Measurements from ENCODE around the gene CDKAL1. TPM values are rescaled to one million over a fixed set of nuclear protein-coding genes. Genes with fewer than 3 reads are reported as not detected.

The CDKAL1 gene
- total RNA-seq, 1 experiment from 2014 or later, result 11.8 TPM

DNA sequence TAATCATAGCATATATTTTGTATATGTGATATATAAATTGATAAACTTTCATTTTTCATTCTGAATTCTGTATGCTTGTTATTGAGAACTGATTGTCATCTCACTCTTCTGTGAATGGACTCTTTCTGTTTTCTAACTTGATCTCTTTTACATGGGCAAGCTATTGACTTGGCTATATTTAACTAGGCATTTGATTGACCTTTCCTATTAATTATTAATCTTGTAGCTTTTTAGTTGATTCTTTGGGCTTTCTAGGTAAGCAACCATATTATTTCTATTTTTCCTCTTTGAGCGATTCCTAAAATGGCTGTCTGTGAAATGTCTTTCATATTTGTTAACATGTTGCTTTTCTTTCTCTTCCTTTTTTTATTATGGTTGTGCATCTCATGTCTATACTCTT, 347.1 kb downstream of the CDKAL1 start:
- BruUV-seq (replicated peaks), result no TSS peak
- no peaks in the 10 kb centered on the region for H3K27me3 Mint-ChIP-seq (ENCODE audit: insufficient read depth, unreplicated experiment)
- H3K4me1 Mint-ChIP-seq (ENCODE audit: insufficient read depth, unreplicated experiment), result peaks cover 18% of the 10 kb centered on the region

DNA sequence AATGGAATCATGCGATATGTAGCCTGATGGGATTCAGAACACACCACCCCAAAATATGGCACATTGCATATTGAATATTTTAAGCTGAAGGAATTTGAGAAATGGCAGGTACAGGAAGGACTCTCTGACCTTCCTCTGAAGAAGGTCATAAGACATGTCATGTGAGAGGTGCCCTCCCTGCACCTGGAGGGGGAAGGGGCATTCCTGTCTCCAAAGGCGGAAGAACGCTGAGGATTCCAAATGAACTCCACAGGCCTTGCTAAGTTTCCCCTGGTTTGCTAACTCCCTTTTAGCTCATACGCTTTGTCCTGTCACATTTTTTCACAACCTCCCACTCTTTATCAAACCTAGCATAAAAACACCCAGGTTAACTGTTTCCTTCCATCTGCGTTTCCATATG, 347.8 kb downstream of the CDKAL1 start:
- Mint-ChIP-seq H3K9me3 (ENCODE audit: unreplicated experiment) (peaks cover 7% of the 10 kb centered on the region), H3K4me1 (ENCODE audit: insufficient read depth, unreplicated experiment) (peaks cover 14% of the 10 kb centered on the region), H3K27ac (ENCODE audit: low read depth, unreplicated experiment) (no peak overlapping the region), H3K27me3 (ENCODE audit: insufficient read depth, unreplicated experiment) (no peaks in the 10 kb centered on the region), H3K36me3 (ENCODE audit: insufficient read depth, unreplicated experiment) (no peaks in the 10 kb centered on the region), H3K4me3 (ENCODE audit: unreplicated experiment) (no peak overlapping the region)
- TF ChIP-seq, protein P1, sequence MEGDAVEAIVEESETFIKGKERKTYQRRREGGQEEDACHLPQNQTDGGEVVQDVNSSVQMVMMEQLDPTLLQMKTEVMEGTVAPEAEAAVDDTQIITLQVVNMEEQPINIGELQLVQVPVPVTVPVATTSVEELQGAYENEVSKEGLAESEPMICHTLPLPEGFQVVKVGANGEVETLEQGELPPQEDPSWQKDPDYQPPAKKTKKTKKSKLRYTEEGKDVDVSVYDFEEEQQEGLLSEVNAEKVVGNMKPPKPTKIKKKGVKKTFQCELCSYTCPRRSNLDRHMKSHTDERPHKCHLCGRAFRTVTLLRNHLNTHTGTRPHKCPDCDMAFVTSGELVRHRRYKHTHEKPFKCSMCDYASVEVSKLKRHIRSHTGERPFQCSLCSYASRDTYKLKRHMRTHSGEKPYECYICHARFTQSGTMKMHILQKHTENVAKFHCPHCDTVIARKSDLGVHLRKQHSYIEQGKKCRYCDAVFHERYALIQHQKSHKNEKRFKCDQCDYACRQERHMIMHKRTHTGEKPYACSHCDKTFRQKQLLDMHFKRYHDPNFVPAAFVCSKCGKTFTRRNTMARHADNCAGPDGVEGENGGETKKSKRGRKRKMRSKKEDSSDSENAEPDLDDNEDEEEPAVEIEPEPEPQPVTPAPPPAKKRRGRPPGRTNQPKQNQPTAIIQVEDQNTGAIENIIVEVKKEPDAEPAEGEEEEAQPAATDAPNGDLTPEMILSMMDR (IDR thresholded peaks at IDR 0.05; ENCODE audit: unreplicated experiment), result no peak
- intact Hi-C loops (cut with micrococcal nuclease), result no loop called here
- CTCF ChIA-PET, result no interaction called here
- POLR2A ChIA-PET, result interaction anchor here (1.0 to 1.3 kb wide), 2 partner anchors 11 to 706 kb away, joined by 3 read pairs; no protein-coding TSS in a partner anchor
- DNase-seq (ENCODE audit: unreplicated experiment), result no peak
- BruUV-seq (replicated peaks), result no TSS peak

More for the DNA sequence above, 347.1 kb downstream of the CDKAL1 start:
- Mint-ChIP-seq H3K4me3 (ENCODE audit: unreplicated experiment) (no peak overlapping the region), H3K9me3 (ENCODE audit: unreplicated experiment) (peaks cover 3% of the 10 kb centered on the region), H3K27ac (ENCODE audit: low read depth, unreplicated experiment) (no peak overlapping the region), H3K36me3 (ENCODE audit: insufficient read depth, unreplicated experiment) (no peaks in the 10 kb centered on the region)
- TF ChIP-seq, protein P1 (IDR thresholded peaks at IDR 0.05; ENCODE audit: unreplicated experiment), result no peak
- intact Hi-C loops (cut with micrococcal nuclease), result no loop called here
- CTCF ChIA-PET, result no interaction called here
- DNase-seq (ENCODE audit: unreplicated experiment), result no peak
- POLR2A ChIA-PET, result interaction anchor here (1.0 to 1.3 kb wide), 2 partner anchors 11 to 706 kb away, joined by 3 read pairs; no protein-coding TSS in a partner anchor

DNA sequence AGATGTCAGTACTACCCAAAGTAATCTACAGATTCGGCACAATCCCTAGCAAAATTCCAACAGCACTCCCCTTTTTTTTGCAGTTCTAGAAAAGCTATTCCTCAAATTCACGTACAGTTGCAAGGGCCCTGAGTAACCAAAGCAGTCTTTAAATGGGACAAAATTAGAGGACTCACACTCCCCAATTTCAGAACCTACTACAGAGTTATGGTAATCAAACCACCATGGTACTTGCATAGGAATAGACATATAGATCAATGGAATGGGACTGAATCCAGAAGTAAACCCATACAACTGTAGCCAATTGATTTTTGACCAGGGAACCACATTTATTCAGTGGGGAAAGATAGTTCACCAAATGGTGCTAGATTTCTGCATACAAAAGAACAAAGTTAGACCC, 350.8 kb downstream of the CDKAL1 start:
- intact Hi-C loops (cut with micrococcal nuclease), result no loop called here
- no peak for DNase-seq (ENCODE audit: unreplicated experiment)
- ChIA-PET POLR2A (no interaction called here), CTCF (no interaction called here)
- TF ChIP-seq, protein P1 (IDR thresholded peaks at IDR 0.05; ENCODE audit: unreplicated experiment), result no peak
- BruUV-seq (replicated peaks), result no TSS peak
- H3K27ac Mint-ChIP-seq (ENCODE audit: low read depth, unreplicated experiment), result no peak overlapping the region
- no peaks in the 10 kb centered on the region for H3K36me3 Mint-ChIP-seq (ENCODE audit: insufficient read depth, unreplicated experiment)
- no peaks in the 10 kb centered on the region for H3K4me1 Mint-ChIP-seq (ENCODE audit: insufficient read depth, unreplicated experiment)
- no peaks in the 10 kb centered on the region for H3K27me3 Mint-ChIP-seq (ENCODE audit: insufficient read depth, unreplicated experiment)
- H3K9me3 Mint-ChIP-seq (ENCODE audit: unreplicated experiment), result peaks cover 7% of the 10 kb centered on the region
- H3K4me3 Mint-ChIP-seq (ENCODE audit: unreplicated experiment), result no peak overlapping the region

DNA sequence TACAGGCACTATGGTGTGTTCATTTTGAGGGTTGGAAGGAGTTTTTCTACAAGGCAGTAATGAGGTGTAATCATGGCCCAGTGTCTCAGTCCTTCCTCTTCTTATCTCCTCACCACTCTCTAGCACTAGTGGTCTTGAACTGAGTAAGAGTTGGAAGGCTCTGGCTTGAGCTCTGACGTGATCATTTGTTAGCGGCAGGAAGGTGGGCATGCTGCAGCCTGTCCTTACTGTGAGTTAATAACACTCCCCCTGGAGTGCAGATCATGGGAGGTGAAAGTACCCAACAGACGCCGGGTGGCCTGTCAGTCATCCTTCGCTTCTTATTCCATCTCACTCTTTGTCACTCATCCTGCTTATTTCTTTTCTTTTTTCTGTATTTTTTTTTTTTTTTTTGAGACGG, 356.9 kb downstream of the CDKAL1 start:
- ChIA-PET CTCF (no interaction called here), POLR2A (no interaction called here)
- intact Hi-C loops (cut with micrococcal nuclease), result no loop called here
- H3K4me3 Mint-ChIP-seq (ENCODE audit: unreplicated experiment), result no peak overlapping the region
- BruUV-seq (replicated peaks), result no TSS peak
- H3K9me3 Mint-ChIP-seq (ENCODE audit: unreplicated experiment), result peaks cover 7% of the 10 kb centered on the region
- no peak for DNase-seq (ENCODE audit: unreplicated experiment)
- no peaks in the 10 kb centered on the region for H3K27me3 Mint-ChIP-seq (ENCODE audit: insufficient read depth, unreplicated experiment)
- H3K4me1 Mint-ChIP-seq (ENCODE audit: insufficient read depth, unreplicated experiment), result no peaks in the 10 kb centered on the region
- TF ChIP-seq, protein P1 (IDR thresholded peaks at IDR 0.05; ENCODE audit: unreplicated experiment), result no peak
- H3K27ac Mint-ChIP-seq (ENCODE audit: low read depth, unreplicated experiment), result no peak overlapping the region
- no peaks in the 10 kb centered on the region for H3K36me3 Mint-ChIP-seq (ENCODE audit: insufficient read depth, unreplicated experiment)
